ENCODE data around the gene REPS1. TPM values are rescaled to one million over a fixed set of nuclear protein-coding genes. Genes with fewer than 3 reads are reported as not detected.

The REPS1 gene
- total RNA-seq, 4 donors from 2014 or later, result 14.8 to 21.6 (median 17.4) TPM

- Histone ChIP-seq H3K9me3 (no peaks in the 10 kb centered on the region), H3K36me3 (no peaks in the 10 kb centered on the region), H3K4me3 (no peak overlapping the region), H3K4me1 (peaks cover 33 to 37% of the 10 kb centered on the region in 2 donors), H3K27ac (no peak overlapping the region), H3K27me3 (no peaks in the 10 kb centered on the region)
- no peak for DNase-seq
- no peak for ATAC-seq
- in situ Hi-C loops (cut with MboI; ENCODE audit: low sequenced_read_pairs in 4 of 4) (no loop called here), intact Hi-C loops (cut with DNase I; ENCODE audit: low total_unique reads) (no loop called here)
- TF ChIP-seq POLR2A (IDR thresholded peaks at IDR 0.05) (no peak), CTCF (IDR thresholded peaks at IDR 0.05 in 4 of 5, conservative IDR thresholded peaks at IDR 0.05 in 1 of 5) (no peak)
These were observed 9.8 kb downstream of the REPS1 start for GRCh38 chr6:138978229-138978628.

- in situ Hi-C loops (cut with MboI; ENCODE audit: low sequenced_read_pairs in 4 of 4) (no loop called here), intact Hi-C loops (cut with DNase I; ENCODE audit: low total_unique reads) (no loop called here)
- ATAC-seq, result no peak
- no peak overlapping the region for H3K27ac ChIP-seq
- no peak for DNase-seq
- no peak overlapping the region for H3K4me3 ChIP-seq
- no peaks in the 10 kb centered on the region for H3K9me3 ChIP-seq
- no peaks in the 10 kb centered on the region for H3K36me3 ChIP-seq
- TF ChIP-seq POLR2A (IDR thresholded peaks at IDR 0.05) (no peak), CTCF (IDR thresholded peaks at IDR 0.05 in 4 of 5, conservative IDR thresholded peaks at IDR 0.05 in 1 of 5) (no peak)
- H3K4me1 ChIP-seq, result peaks cover 34 to 42% of the 10 kb centered on the region in 2 donors
- H3K27me3 ChIP-seq, result no peaks in the 10 kb centered on the region
These were observed 10.3 kb downstream of the REPS1 start for GRCh38 chr6:138977646-138978167.

- in situ Hi-C loops (cut with MboI; ENCODE audit: low sequenced_read_pairs in 4 of 4) (no loop called here), intact Hi-C loops (cut with DNase I; ENCODE audit: low total_unique reads) (no loop called here)
- Histone ChIP-seq H3K36me3 (no peaks in the 10 kb centered on the region), H3K27ac (no peak overlapping the region), H3K4me1 (peaks cover 34 to 45% of the 10 kb centered on the region in 2 donors), H3K4me3 (no peak overlapping the region), H3K27me3 (no peaks in the 10 kb centered on the region), H3K9me3 (no peaks in the 10 kb centered on the region)
- peak in 1 of 2 donors; percentile 65 for ATAC-seq
- TF ChIP-seq POLR2A (IDR thresholded peaks at IDR 0.05) (no peak), CTCF (IDR thresholded peaks at IDR 0.05 in 4 of 5, conservative IDR thresholded peaks at IDR 0.05 in 1 of 5) (no peak)
- DNase-seq, result no peak
These were observed 10.8 kb downstream of the REPS1 start for GRCh38 chr6:138977242-138977641.

GRCh38 chr6:138975815-138976214 is 12.2 kb downstream of the REPS1 start:
- ATAC-seq (no peak), DNase-seq (no peak)
- no peak overlapping the region for H3K27ac ChIP-seq
- no peaks in the 10 kb centered on the region for H3K27me3 ChIP-seq
- intact Hi-C loops (cut with DNase I; ENCODE audit: low total_unique reads), result no loop called here
- no peak overlapping the region for H3K4me3 ChIP-seq
- in situ Hi-C loops (cut with MboI; ENCODE audit: low sequenced_read_pairs in 4 of 4), result no loop called here
- H3K9me3 ChIP-seq, result no peaks in the 10 kb centered on the region
- H3K36me3 ChIP-seq, result no peaks in the 10 kb centered on the region
- TF ChIP-seq POLR2A (IDR thresholded peaks at IDR 0.05) (no peak), CTCF (IDR thresholded peaks at IDR 0.05 in 4 of 5, conservative IDR thresholded peaks at IDR 0.05 in 1 of 5) (no peak)
- peaks cover 45 to 49% of the 10 kb centered on the region in 2 donors for H3K4me1 ChIP-seq

All from gastrocnemius medialis (tissue), 4 donors.